NK-92 treated with Interleukin-12 subunit alpha and Interleukin-12 subunit beta, amount 100 ng/mL, for 24 hours (cell line): Measurements from ENCODE around the gene DCTN3.
"Not testable (repeated sequence)": the region's sequence is repeated elsewhere in the genome, so short reads cannot be mapped to it uniquely, and the experiment has no call there.

Experiments used
- DNase-seq: peaks from one replicate; lab custom pipeline; 2025; lab: John Stamatoyannopoulos, UW

The DCTN3 gene

GRCh38 chr9:34646211-34647083 is 26.2 kb upstream of the DCTN3 start, which contains the start of gene GALT:
GALT (plus strand) TSS chr9:34646675; CDS start chr9:34646705, 30 bp downstream.
- peak; percentile 91 for DNase-seq

DNA sequence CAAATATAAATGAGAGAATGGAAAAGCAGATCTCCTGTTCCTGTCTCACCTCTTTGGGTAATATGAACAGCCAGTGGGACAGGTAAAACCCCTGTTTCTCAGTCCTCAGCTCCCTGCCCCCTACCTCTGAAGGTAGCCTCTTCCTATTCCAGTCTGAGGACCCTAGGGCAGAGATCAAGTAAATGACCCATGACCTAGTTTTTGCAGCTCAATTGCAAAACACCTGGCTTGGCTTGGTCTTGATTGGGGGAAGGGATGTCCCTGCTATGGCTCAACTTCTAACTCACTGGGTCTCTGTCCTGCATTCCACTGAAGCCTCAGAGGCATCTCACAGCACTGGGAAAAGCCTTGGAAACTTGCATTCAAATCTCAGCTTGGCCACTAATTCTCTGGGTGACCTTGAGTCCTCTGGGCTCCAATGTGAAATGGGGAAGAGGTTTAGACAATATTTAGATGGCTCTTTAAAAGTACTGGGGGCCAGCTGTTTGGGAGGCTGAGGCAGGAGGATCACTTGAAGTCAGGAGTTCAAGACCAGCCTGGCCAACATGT is 24.5 kb upstream of the DCTN3 start:
- DNase-seq = no peak

DNA sequence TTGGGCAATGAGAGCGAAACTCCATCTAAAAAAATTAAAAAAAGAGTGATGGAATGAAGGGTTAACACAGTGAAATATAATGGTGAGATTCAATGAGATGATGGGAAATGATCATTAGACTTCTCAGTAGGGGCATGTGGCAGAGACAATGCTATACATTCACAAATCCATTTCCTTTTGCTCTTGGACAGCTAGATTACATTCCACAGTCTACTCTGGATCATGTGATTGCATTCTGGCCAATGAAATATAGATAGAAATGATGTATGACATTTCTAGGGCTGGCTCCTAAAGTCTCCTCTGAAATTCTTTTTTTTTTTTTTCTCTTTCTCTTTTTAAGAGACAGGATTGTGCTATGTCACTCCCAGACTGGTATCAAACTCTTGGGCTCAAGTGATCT is 22.4 kb upstream of the DCTN3 start:
- DNase-seq = no peak

GRCh38 chr9:34639322-34639721 is 19.0 kb upstream of the DCTN3 start:
- DNase-seq = not testable (repeated sequence)

- DNase-seq = no peak
Measured at GRCh38 chr9:34638138-34638445, 17.8 kb upstream of the DCTN3 start.

- DNase-seq = peak; percentile 82
Measured at GRCh38 chr9:34637356-34638137, 17.3 kb upstream of the DCTN3 start, which contains the start of gene SIGMAR1. SIGMAR1 (minus strand) TSS chr9:34637787; CDS start chr9:34637697, 90 bp downstream.

DNA sequence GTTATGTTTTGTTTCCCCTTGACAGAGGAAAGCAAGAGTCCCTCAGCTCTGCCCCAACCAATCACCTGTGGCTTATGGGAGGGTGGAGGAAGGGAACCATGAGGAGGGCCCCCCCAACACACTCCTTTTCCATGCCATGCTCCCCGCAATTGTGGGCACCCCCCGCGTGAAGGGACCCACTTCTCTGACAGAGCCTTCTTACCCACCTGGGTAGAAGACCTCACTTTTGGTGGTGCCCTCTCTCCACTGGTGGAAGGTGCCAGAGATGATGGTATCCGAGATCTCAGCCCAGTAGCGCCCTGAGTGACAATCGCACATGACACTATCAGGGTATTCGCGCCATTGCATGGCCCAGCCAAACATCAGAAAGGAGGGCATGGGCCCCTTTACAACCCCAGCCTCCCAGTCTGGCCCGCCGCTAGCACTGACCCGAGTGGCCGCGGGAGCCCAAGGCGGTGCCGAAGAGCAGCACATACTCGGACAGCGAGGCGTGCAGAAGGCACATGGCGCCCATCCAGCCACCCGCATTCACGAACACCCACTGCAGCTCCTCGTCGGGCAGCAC is 16.6 kb upstream of the DCTN3 start:
- peak; percentile 41 for DNase-seq

DNA sequence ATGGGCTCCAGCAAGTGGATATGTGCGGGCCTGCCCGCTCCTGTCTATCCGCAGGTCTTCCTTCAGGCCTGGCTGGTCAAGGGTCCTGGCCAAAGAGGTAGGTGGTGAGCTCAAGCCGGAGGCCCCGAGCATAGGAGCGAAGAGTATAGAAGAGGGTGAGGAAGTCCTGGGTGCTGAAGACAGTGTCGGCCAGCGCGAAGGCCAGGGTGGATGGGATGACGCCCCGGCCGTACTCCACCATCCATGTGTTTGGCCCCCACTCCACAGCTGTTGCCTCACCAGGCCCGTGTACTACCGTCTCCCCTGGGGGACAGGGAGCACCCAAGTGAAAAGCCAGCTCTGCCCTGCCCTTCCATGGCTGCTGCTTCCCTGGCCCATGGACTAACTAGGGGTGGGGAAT is 15.3 kb upstream of the DCTN3 start:
- no peak for DNase-seq

DNA sequence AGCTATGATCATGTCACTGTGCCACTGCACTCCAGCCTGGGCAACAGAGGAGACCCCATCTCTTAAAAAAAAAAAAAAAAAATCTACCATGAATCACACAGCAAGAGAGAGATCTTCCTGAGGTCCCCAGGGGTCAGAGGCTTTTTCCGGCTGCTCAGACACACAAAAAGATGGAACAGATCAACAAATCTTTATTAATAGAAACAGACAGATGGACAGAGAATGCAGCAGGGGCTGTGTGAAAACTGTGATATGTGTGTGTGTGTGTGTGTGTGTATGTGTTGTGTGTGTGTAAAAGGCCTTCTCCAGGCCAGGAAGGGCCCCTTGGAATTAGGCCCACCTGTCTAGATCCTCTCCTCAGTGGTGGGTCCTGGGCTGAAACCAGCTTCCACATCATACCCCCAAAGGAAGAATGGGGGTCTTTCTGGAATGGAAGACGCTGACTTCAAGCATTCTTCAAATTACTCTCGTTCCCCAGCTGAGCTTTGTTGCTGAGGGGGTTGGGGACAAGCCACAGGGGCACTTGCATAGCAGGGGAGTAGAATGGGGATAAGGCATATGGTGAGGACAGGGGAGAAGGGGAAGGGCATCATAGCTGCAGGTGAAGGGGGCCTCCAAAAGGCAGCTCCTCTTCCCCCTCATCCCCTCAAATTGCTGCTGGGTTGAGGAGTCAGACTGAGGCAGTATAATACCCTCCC is 14.4 kb upstream of the DCTN3 start:
- DNase-seq = no peak

DNA sequence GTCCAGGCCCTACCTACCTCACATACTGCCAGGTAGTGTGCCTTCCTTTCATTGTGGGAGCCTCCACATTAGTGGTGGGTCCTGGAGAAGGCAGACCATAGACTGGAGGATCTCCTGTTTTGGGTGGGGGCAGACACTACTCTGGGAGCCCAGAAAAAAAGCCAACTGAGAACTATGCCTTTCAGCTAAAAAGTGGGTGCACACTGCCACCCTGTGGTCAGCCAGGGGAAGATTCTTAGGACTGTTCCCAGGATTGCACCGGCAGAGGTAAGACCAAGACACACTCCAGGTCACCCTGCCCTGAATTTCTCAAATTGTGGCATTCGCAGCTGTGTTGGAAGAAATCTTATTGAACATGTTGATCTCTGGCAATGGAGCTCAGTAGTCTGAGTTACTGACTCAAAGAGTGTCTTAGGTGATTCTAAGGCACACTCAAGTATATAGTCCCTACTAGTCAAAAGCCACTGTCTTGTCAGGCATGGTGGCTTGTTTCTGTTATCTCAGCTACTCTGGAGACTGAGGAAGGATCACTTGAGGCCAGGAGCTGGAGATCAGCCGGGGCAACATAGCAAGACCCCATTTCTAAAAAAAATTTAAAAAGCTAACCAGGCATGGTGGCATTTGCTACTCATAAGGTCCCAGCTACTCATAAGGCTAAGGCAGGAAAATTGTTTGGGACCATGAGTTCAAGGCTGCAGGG is 13.7 kb upstream of the DCTN3 start:
- peak; percentile 45 for DNase-seq

- DNase-seq = no peak
Measured at GRCh38 chr9:34633166-34633565, 12.9 kb upstream of the DCTN3 start.

- no peak for DNase-seq
Measured at GRCh38 chr9:34630402-34631154, 10.3 kb upstream of the DCTN3 start.

DNA sequence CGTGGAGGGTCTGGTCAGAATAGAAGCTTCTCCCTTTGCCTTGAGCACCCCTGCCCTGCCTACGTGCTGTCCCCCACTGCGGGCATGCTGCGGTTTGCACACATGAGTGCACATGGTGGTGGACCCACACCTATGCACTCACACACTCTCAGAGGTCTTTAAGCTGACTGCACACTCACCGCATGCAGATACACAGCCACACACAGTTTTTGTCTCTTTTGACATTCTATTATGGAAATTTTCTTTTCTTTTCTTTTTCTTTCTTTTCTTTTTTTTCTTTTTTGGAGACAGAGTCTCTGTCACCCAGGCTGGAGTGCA is 9.2 kb upstream of the DCTN3 start:
- DNase-seq = no peak

- no peak for DNase-seq
Measured at GRCh38 chr9:34628656-34629490, 8.6 kb upstream of the DCTN3 start, which contains the start of gene ARID3C. ARID3C (minus strand) TSS chr9:34629066; CDS start chr9:34628014, 1,052 bp downstream.

DNA sequence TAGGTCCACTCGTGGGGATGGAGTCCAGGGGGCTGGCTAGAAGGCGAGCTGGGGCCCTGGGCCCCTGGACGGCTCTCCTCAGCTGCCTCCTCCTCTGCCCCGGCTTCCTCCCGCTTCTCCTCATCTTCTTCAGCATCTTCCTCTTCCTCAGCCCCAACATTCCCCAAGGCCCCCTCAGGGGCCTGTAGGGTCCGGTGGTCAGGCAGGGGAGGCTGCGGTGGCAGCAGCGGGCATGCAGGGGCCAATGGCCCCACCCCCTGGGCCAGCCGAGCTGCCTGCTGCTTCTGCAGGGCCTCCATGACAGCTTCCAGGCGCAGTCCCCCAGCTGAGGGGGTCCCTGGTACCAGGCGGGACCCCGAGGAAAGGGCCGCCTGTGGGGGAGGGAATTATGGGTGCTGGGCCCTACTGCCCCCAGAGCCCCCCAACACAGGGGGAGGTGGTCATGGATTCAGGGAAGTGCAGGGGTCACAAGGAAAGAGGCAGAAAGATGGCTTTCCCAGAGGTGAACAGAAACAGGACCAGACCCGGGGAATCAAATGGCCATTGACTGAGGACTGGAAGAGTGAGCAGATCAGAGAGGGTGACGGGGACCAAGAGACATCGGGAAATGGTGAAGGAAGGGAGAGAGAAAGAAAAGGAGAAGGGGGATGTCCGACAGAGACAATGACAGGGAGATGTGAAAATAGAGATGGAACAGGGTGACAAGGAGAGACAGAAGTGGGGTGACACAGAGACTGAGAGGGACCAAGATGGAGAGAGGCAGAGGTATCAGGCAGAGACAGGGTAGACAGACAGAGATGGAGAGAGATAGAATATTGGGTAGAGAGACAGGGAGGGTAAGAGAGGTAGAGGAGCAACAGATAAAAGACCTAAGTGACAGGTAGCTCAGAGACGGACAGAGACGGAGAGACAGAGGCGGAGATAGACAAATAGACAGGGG is 7.7 kb upstream of the DCTN3 start:
- DNase-seq = no peak

- DNase-seq = no peak
Measured at GRCh38 chr9:34625186-34625486, 4.8 kb upstream of the DCTN3 start.

DNA sequence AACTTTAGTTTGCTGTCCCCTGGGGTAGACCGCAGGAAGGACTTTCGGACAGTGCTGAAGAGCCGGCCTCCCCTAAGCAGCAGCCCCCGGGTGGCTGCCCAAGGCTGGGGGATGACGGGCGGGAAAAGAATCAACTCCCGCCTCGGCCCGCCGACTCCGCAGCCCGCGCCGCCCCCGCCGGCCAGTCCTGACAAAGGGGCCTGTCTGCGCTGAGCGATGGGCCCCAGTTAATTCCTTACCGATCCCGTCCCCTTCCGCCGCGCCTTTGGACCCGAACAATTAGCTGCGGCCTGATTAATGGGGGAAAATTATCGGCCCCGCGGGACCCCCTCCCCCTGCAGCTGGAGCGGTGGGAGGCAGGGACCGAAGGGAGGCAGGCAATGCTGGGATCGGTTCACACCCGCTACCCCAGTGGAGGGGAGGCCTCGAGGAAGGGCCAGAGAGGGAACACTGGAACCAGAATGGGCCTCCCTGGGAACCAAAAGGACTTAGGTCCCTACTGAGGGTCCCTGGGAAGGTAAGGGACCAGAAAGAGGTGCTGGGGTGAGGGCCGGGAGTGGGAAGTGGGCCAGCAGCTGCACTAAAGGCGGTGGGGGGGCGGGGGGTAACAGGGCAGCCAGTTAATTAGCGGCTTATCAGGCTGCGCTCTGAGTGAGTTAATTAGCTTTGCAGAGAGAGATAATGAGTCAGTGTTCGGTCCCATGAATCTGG is 4.3 kb upstream of the DCTN3 start:
- no peak for DNase-seq
